Astrocyte (in vitro differentiated cells and primary cell): ENCODE results near the gene CDON. TPM values are rescaled to one million over a fixed set of nuclear protein-coding genes. Genes with fewer than 3 reads are reported as not detected.

Experiments used
- DNase-seq: peaks from one replicate; pipeline ENCODE4 v3.0.0-alpha.2; 2010; ENCODE audit warnings: low read depth
- FAIRE-seq: peaks from 2 replicates; lab custom pipeline; 2011; peaks lifted over from hg19 to GRCh38; lab: Jason Lieb, UNC
- H2AFZ ChIP-seq: 2 replicates; pipeline ENCODE4 v1.6.0; 2012; ENCODE audit warnings: low read depth, low read length, inconsistent platforms
- H3K27ac ChIP-seq: 2 replicates; pipeline ENCODE4 v1.5.1; 2011; ENCODE audit warnings: low read depth, low read length, inconsistent platforms
- H3K27me3 ChIP-seq: 2 replicates; pipeline ENCODE4 v1.6.0; 2011; ENCODE audit warnings: low read length, inconsistent platforms; ENCODE audit not compliant: insufficient read depth
- H3K36me3 ChIP-seq: 2 replicates; pipeline ENCODE4 v1.5.1; 2011; ENCODE audit warnings: low read length, inconsistent platforms; ENCODE audit not compliant: insufficient read depth
- H3K4me1 ChIP-seq: 2 replicates; pipeline ENCODE4 v1.5.1; 2011; ENCODE audit warnings: low read length, inconsistent platforms; ENCODE audit not compliant: insufficient read depth
- H3K4me2 ChIP-seq: 2 replicates; pipeline ENCODE4 v1.6.0; 2012; ENCODE audit warnings: low read length, inconsistent platforms
- H3K4me3 ChIP-seq: 2 replicates; pipeline ENCODE4 v1.5.1; 2011; ENCODE audit warnings: low read depth, mild to moderate bottlenecking, low read length, inconsistent platforms; ENCODE audit not compliant: insufficient read depth
- H3K79me2 ChIP-seq: 2 replicates; pipeline ENCODE4 v1.6.0; 2012; ENCODE audit warnings: mild to moderate bottlenecking, low read length, inconsistent platforms; ENCODE audit not compliant: insufficient read depth
- H3K9ac ChIP-seq: 2 replicates; pipeline ENCODE4 v1.6.0; 2012; ENCODE audit warnings: mild to moderate bottlenecking, low read length, inconsistent platforms
- H3K9me3 ChIP-seq: 2 replicates; pipeline ENCODE4 v1.5.1; 2012; ENCODE audit warnings: low read depth, mild to moderate bottlenecking, low read length, inconsistent platforms; ENCODE audit not compliant: insufficient read depth
- H4K20me1 ChIP-seq: 2 replicates; pipeline ENCODE4 v1.6.0; 2012; ENCODE audit warnings: low read length, inconsistent platforms; ENCODE audit not compliant: insufficient read depth
- H3K27ac Mint-ChIP-seq: one replicate; pipeline ENCODE4 v1.8.0; 2021; ENCODE audit warnings: mild to moderate bottlenecking, mixed read lengths; ENCODE audit not compliant: unreplicated experiment
- H3K27me3 Mint-ChIP-seq: one replicate; pipeline ENCODE4 v1.8.0; 2021; ENCODE audit warnings: low read depth, mixed read lengths; ENCODE audit not compliant: unreplicated experiment
- H3K36me3 Mint-ChIP-seq: one replicate; pipeline ENCODE4 v1.8.0; 2021; ENCODE audit warnings: low read depth, mixed read lengths; ENCODE audit not compliant: unreplicated experiment
- H3K4me1 Mint-ChIP-seq: one replicate; pipeline ENCODE4 v1.8.0; 2021; ENCODE audit warnings: low read depth, mixed read lengths; ENCODE audit not compliant: unreplicated experiment
- H3K4me3 Mint-ChIP-seq: one replicate; pipeline ENCODE4 v1.8.0; 2021; ENCODE audit warnings: mild to moderate bottlenecking, moderate library complexity, mixed read lengths; ENCODE audit not compliant: unreplicated experiment
- H3K9me3 Mint-ChIP-seq: one replicate; pipeline ENCODE4 v1.8.0; 2021; ENCODE audit warnings: mild to moderate bottlenecking, mixed read lengths; ENCODE audit not compliant: unreplicated experiment
- EZH2 ChIP-seq: IDR thresholded peaks from 2 replicates; pipeline ENCODE4 v1.6.1; 2012; ENCODE audit warnings: mild to moderate bottlenecking, low read length, inconsistent platforms; ENCODE audit not compliant: insufficient read depth
- total RNA-seq: library from RNA; stranded (reverse); gene quantifications from 2 replicates; pipeline ENCODE4 v1.2.1, GENCODE V29; 2021
- TF ChIP-seq, protein P1 (sequence below): IDR thresholded peaks from 2 replicates; pipeline ENCODE4 v1.5.1; 2011; ENCODE audit warnings: low read depth, mild to moderate bottlenecking, inconsistent platforms, low read length, moderate library complexity; ENCODE audit not compliant: insufficient read depth

Gene CDON
- total RNA-seq, 1 donor from 2014 or later: 15.5 TPM

DNA sequence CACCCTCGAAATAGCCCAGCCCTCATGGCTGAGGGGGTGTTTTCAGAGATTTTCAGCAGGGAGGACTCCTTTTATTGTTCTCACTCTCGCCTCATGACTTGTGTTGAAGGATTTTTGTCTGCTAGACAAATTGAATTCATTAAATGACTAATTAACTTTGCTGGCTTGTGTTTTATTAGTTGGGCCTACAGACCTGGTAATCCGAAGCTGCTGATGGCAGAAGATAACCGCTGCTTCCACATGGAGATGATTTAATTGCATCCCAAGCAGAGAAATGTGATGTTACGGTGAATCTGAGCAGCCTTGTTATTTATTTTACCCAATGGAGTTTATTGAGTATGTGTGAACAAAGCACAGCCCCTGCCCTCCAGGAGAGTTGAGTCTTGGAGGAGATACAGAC lies 40.5 kb upstream of the CDON start:
- Histone ChIP-seq H4K20me1 (no peaks in the 10 kb centered on the region), H3K79me2 (no peaks in the 10 kb centered on the region), H3K4me1 (peaks cover 3% of the 10 kb centered on the region), H3K36me3 (no peaks in the 10 kb centered on the region), H3K27me3 (peaks cover 5% of the 10 kb centered on the region), H3K9ac (no peak overlapping the region), H3K9me3 (no peaks in the 10 kb centered on the region), H3K4me2 (no peak overlapping the region), H3K27ac (no peak overlapping the region), H3K4me3 (no peak overlapping the region), H2AFZ (no peak overlapping the region)
- Mint-ChIP-seq H3K9me3 (no peaks in the 10 kb centered on the region), H3K36me3 (no peaks in the 10 kb centered on the region), H3K4me3 (no peak overlapping the region), H3K27ac (no peak overlapping the region), H3K4me1 (peaks cover 29% of the 10 kb centered on the region), H3K27me3 (peaks cover 16% of the 10 kb centered on the region)
- no peak for FAIRE-seq
- no peak for TF ChIP-seq EZH2
- TF ChIP-seq, protein P1, sequence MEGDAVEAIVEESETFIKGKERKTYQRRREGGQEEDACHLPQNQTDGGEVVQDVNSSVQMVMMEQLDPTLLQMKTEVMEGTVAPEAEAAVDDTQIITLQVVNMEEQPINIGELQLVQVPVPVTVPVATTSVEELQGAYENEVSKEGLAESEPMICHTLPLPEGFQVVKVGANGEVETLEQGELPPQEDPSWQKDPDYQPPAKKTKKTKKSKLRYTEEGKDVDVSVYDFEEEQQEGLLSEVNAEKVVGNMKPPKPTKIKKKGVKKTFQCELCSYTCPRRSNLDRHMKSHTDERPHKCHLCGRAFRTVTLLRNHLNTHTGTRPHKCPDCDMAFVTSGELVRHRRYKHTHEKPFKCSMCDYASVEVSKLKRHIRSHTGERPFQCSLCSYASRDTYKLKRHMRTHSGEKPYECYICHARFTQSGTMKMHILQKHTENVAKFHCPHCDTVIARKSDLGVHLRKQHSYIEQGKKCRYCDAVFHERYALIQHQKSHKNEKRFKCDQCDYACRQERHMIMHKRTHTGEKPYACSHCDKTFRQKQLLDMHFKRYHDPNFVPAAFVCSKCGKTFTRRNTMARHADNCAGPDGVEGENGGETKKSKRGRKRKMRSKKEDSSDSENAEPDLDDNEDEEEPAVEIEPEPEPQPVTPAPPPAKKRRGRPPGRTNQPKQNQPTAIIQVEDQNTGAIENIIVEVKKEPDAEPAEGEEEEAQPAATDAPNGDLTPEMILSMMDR: no peak
- DNase-seq: no peak

DNA sequence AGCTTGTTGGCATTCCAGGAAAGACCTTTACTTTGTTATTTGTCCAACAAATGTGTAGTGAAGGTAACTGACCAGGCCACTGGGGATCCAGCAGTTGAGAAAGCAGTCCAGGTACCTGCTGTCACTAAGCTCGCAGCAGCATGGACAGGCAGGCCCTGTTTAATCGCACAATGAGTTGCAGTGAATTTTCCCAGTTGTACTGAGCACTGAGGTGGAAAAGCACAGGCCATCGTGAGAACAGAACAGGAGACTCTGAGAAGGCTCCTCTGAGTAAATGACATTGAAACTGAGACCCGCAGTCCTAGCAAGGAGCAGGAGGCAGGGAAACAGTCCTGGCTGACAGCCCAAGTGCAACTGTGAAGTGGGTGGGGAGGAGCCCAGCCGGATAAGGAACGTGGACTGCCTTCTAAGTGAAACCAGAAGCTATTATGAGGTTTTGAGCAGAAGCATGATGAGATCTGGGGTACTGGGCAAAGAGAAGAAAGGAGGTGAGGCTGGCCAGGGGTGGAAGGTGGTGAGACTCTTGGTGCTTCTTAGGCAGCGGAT lies 39.8 kb upstream of the CDON start:
- peaks cover 21% of the 10 kb centered on the region for H3K27me3 Mint-ChIP-seq
- DNase-seq: peak; percentile 57
- no peak overlapping the region for H3K4me2 ChIP-seq

GRCh38 chr11:126101930-126102283 lies 39.2 kb upstream of the CDON start:
- Histone ChIP-seq H2AFZ (no peak overlapping the region), H3K9ac (no peak overlapping the region), H3K79me2 (no peaks in the 10 kb centered on the region), H3K9me3 (no peaks in the 10 kb centered on the region), H3K36me3 (no peaks in the 10 kb centered on the region), H4K20me1 (no peaks in the 10 kb centered on the region), H3K4me2 (no peak overlapping the region), H3K4me1 (peaks cover 3% of the 10 kb centered on the region), H3K27me3 (peaks cover 5% of the 10 kb centered on the region), H3K4me3 (no peak overlapping the region), H3K27ac (no peak overlapping the region)
- Mint-ChIP-seq H3K27ac (no peak overlapping the region), H3K4me3 (no peak overlapping the region), H3K36me3 (no peaks in the 10 kb centered on the region), H3K27me3 (peaks cover 20% of the 10 kb centered on the region), H3K9me3 (no peaks in the 10 kb centered on the region), H3K4me1 (peaks cover 29% of the 10 kb centered on the region)
- FAIRE-seq (no peak), DNase-seq (no peak)
- TF ChIP-seq, protein P1: no peak
- no peak for TF ChIP-seq EZH2

More for the DNA sequence above, 39.8 kb upstream of the CDON start:
- H3K27me3 ChIP-seq: peaks cover 5% of the 10 kb centered on the region
- H3K9ac ChIP-seq: no peak overlapping the region
- H3K9me3 Mint-ChIP-seq: no peaks in the 10 kb centered on the region
- FAIRE-seq: no peak
- peaks cover 3% of the 10 kb centered on the region for H3K4me1 ChIP-seq
- no peaks in the 10 kb centered on the region for H3K36me3 ChIP-seq
- H4K20me1 ChIP-seq: no peaks in the 10 kb centered on the region
- no peak overlapping the region for H3K27ac Mint-ChIP-seq
- H3K9me3 ChIP-seq: no peaks in the 10 kb centered on the region
- H3K27ac ChIP-seq: no peak overlapping the region
- H3K79me2 ChIP-seq: no peaks in the 10 kb centered on the region
- TF ChIP-seq, protein P1: no peak
- TF ChIP-seq EZH2: no peak
- H2AFZ ChIP-seq: no peak overlapping the region
- H3K4me3 Mint-ChIP-seq: no peak overlapping the region
- peaks cover 29% of the 10 kb centered on the region for H3K4me1 Mint-ChIP-seq
- H3K36me3 Mint-ChIP-seq: no peaks in the 10 kb centered on the region
- H3K4me3 ChIP-seq: no peak overlapping the region
